ENCODE data around the gene DSCAML1.

The DSCAML1 gene

GRCh38 chr11:117591316-117592039, 205.5 kb downstream of the DSCAML1 start:
- DNase-seq: peak in 2 of 58 donors; percentile 24 to 41

DNA sequence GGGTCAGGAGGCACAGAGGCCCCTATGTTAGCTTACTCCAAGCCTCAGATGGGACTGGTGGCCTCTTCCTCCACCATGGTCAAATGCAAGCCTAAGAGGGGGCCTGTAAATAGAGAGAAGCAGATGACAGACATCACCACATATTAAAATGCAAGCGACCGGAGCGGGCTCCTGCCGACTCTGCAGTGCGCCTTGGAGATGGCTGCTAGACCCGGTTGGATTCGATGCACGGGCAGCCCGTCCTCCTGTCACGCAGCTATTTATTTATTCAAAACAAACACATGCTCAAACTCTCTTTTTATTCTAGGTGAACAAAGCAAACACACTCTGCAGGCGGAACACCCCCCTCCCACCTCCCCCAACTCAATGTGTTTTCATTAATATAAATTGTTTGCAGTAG, 208.0 kb downstream of the DSCAML1 start:
- no peak for DNase-seq

- DNase-seq: no peak
Measured at GRCh38 chr11:117588166-117588810, 208.7 kb downstream of the DSCAML1 start.

DNA sequence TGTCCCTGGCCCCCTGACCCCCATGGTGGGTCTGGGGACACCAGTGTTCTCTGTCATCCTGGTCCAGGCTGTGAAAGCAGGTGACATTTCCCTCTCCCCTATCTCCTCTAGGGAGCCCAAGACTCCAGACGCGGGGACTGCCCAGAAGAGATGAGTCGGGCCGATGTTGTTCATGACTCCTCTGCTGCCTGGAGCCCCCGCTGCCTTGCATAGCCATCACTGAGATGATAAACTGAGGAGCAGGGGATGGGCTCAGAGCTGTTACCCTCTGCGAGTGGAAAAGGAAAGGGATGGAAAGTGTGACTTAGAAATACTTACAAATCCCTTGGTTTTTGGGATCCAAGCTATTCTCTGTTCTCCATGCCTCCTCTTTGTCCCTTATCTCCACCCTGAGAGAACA, 209.6 kb downstream of the DSCAML1 start:
- no peak for DNase-seq

- DNase-seq: no peak
Measured at GRCh38 chr11:117586392-117586791, 210.6 kb downstream of the DSCAML1 start.

DNA sequence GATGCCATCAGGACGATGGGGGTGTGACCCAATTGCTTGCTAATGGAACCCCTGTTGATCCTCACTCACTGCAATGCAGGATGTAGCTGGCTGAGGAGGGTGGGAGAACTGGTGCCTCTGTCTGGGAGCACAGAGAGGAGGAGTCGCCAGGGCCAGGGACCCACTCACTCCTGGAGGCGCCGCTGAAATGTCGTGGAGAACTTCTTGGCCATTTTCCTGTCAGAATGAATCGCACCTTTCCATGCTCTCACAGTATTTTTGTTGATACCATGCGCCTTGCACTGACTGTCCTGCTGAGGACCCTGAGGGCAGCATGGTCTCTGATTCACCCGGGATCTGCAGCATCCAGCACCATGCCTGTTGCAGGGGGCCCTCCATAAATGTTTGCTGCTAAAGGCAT, 211.4 kb downstream of the DSCAML1 start:
- no peak for DNase-seq

GRCh38 chr11:117584056-117584830, 212.8 kb downstream of the DSCAML1 start:
- peak in 2 of 58 donors; percentile 31 to 58 for DNase-seq

DNA sequence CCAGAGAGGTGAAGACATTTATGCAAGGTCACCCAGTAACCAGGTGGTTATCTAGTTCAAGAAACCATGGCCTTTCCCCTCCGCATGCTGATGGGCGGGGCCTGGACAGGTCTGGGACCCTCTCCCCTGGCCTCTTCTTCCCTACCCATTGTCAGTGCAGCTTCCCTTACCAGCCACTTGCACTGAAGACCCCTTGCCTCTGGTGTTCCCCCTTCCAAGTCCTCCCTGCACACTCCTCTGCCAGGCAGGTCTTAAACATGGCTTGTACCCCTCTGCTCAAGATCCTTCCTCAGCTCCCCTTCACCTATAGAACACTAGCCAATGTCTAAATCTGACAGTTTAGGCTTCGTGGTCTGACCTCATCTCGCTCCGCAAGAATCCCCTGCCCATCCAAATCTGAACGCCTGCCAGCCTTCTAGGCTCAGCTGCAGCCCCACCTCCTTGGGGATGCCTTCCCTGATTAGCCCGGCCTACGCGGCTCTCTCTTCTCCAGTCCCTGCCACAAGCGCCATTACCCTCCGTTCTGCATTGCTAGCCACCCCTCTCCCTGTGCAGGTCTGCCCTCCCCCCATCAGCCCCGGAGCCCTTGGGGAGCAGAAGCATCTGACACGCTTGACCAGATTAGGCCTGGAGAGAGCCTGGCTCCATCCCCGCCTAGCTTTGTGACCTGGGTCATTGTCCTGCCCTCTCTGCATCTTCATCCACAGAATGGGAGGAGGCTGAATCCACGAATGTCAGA, 213.8 kb downstream of the DSCAML1 start:
- DNase-seq: peak in 22 of 58 donors; percentile 13 to 75 (median 27)

DNA sequence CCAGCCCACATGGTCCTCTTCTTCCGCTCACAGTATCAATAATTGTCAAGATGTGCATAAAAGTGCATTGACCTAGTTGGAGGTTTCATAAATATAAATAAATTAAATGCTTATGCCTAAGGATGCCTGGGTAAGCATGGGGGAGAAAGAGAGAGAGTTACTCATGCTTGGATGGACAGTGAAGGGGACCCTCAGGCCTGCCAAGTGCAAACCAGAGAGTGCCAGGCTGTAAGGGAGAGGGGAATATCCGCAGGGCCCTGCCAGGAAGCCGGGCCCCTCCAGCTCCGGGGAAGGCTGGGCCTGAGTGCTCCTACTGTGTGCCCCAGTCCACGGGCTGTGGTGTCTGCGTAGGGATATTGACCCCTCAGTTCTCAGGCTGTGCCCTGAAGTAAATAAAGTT, 214.6 kb downstream of the DSCAML1 start:
- no peak for DNase-seq

DNA sequence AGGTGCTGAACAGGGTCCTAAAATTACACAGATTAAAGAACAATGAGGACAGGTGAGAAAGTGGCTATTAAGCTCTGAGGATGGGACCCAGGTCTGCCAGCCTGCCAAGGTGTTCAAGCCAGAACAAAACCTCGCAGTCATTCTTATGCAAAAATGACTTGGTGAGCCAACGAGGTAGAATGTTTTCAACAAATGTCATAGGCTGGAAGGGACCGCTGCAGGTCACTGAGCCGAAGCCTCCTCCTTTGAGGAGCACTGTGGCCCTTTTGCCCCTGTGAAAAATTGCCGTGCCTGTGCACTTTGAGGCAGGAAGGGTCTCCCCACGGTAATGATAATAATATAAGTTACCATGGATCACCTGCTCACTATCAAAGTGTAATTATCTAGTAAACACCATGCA, 216.2 kb downstream of the DSCAML1 start:
- DNase-seq: no peak

GRCh38 chr11:117579161-117579560, 217.9 kb downstream of the DSCAML1 start:
- no peak for DNase-seq

- DNase-seq: no peak
Measured at GRCh38 chr11:117575856-117576255, 221.2 kb downstream of the DSCAML1 start.

- no peak for DNase-seq
Measured at GRCh38 chr11:117574551-117574950, 222.5 kb downstream of the DSCAML1 start.

DNA sequence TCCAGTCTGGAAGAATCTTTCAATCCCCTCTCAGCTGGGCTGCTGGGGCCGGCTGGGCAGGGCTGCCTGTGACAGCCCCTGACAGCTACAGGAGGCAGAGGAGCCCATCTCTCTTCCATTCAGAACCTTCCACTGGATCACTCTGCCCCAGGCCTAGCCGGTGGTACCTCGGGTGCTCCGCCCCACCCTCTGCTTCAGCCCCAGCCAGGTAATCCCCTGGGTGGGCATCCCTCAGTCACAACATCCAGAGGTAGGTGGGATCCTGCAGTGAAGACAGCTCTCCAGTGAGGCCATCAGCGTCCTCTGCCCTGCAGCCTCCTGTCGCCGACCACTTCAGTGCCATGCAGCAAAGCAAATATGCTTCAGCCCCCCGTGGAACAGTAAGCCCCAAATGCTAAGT, 223.7 kb downstream of the DSCAML1 start:
- DNase-seq: no peak

DNA sequence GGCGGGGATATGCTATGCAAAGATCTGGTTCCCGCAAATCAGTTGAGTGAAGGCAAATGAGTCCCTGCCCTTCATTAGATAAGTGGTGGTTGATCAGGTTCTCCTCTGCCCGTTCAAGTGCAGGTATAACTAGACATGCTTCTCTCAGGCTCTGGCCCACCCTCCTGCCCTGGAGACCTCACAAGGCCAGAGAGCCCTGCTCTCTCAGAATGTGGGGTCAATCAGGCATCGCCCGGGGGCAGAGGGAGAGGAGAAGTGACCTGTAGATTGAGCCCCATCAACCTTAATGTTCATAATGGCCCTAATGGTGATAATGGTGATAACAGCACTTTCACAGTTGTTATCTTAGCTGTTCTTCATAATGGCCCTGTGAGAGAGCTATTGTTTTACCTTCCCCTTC, 224.3 kb downstream of the DSCAML1 start:
- DNase-seq: no peak

DNA sequence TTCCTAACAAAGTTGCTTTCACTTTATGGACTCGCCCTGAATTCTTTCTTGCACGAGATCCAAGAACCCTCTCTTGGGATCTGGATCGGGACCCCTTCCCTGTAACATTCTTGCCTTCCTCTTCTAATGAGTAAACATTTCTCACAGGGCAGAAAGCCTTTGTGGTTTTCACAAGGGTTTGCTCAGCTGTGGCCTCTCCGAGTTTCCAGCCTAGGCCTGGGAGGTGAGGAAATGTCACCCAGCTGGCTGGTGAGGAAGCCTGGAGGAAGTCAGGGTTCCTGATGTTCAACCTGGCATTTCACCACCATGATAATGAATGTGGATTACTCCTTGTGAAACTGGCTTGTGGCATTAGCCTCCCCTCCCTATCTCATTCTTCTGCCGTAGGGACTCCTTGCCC, 224.9 kb downstream of the DSCAML1 start:
- DNase-seq: no peak

GRCh38 chr11:117570701-117571100, 226.3 kb downstream of the DSCAML1 start:
- peak in 12 of 58 donors; percentile 9 to 64 (median 32) for DNase-seq

DNA sequence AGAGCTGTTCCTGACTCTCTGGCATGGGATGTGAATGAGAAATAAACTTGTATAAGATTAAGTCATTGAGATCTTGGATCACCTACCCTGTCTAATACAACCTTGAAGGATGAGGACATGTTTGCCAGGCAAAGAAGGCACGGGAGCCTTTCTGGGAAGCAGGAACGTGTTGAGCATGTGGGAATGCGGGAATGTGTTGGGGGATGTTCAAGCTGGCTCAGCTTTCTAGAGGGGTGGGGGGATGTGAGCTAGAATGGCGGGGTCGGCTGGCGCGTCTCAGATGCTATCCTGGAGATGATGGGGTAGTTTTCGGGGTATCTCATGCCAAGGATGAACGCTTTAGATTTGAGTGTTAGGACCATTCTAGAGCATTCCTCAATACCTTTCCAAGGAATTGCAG, 227.1 kb downstream of the DSCAML1 start:
- no peak for DNase-seq

DNA sequence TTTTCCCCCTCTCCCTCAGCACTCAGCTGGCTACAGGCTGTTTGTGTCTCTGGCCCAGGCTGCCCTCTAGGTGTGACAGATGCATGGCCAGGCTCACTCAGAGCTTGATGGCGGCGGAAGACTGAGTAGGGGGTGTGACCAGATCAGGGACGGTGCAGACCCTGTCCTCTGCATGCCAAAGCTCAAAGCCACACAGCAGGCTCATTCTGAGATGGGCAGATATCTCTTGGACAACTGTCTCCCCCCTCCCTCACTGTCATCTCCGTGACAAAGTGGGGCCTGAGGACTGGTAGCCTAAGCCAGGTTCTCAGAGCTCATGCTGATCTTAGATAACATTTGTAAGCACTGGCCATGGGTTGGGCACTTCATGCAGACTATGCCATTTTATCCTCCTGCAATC, 231.3 kb downstream of the DSCAML1 start:
- DNase-seq: no peak

DNA sequence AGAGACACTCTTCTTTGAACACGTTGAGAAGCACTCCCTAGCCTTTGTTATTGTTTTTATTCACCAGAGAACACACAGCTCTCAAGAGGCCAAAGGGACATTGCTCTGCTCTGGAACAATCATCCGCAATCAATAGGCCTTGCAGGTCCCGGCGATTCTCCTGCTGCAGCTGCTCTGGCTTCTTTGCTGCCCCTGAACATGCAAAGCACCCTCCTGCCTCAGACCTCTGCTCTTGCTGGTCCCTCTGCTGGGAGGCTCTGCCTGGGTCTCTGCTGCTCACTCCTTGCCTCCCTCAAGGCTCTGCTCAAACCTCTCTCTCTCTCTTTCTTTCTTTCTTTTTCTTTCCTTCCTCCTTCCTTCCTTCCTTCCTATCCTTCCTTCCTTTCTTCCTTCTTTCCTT, 232.7 kb downstream of the DSCAML1 start:
- no peak for DNase-seq

DNA sequence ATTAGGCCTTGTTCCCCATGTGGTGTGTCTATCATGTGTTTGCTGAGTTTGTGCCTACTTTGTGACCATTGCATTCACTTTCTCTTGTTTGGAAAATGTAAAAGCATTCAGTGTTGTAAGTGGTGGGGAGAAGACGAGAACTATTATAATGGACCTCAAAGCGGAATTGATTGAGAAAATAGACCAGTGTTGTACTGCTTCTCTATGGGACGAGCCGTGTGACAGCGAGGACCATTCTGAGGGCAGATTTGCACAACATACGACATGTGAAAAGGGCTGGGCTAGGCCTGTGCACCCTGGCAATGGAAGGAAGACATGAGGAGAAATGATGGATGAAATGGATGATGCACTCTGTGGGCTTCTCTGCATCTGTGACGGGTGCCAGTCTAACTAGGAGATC, 233.5 kb downstream of the DSCAML1 start:
- DNase-seq: peak in 5 of 58 donors; percentile 14 to 63 (median 28)

DNA sequence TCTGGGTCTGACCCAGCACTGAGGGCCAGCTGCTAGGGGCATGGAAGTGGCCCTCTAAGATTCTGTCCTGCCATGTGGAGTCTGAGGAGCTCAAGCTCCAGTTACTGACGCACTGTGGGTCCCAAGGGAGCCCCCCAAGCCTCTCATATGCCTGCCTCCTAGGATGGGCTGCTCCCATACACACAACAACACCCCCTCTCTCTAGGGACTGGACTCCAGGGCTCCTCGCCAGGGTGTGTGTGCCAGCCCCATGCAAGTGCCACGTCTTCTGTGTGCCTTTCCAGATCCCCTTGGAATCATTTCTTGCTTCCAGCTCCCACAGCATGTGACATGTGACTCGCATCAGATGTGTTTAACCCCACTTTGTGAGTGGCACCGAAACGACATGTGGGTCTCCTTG, 234.9 kb downstream of the DSCAML1 start:
- peak in 1 of 58 donors; percentile 20 for DNase-seq

Data from anterior cingulate cortex (tissue), 58 donors.